Measurements from ENCODE around the gene NRL. TPM values are rescaled to one million over a fixed set of nuclear protein-coding genes. Genes with fewer than 3 reads are reported as not detected.

NRL gene
- total and polyA plus RNA-seq, 10 of the 15 experiments (the other 5 are each of a cell fraction or from before 2014, with no cell fraction given) = 0.11 to 4.4 (median 2.2) TPM

- CTCF ChIA-PET = interaction anchor here (0.8 to 1.5 kb wide), 6 partner anchors 11 to 113 kb away, joined by 3 to 7 read pairs (median 4); partner anchors contain the start of genes IRF9 and MDP1
These were observed 12.2 kb upstream of the NRL start for GRCh38 chr14:24126939-24127338.

More at GRCh38 chr14:24126939-24127338, 12.2 kb upstream of the NRL start:
- no peak for FAIRE-seq
- intact Hi-C loops (cut with micrococcal nuclease; ENCODE audit: unreplicated experiment) = no loop called here
- Histone ChIP-seq H3K9me3 (replicated peaks; ENCODE audit: control insufficient read depth, insufficient read depth, low read length) (no peaks in the 10 kb centered on the region), H2AFZ (ENCODE audit: control insufficient read depth, low read depth, low read length) (no peak overlapping the region), H3K9ac (ENCODE audit: control insufficient read depth, insufficient read depth, low read length) (no peak overlapping the region), H3K27me3 (replicated peaks in 1 of 2; ENCODE audit: control insufficient read depth in 2 of 2, insufficient read depth in 2 of 2, low read length in 1 of 2) (no peaks in the 10 kb centered on the region), H4K20me1 (ENCODE audit: control insufficient read depth, insufficient read depth) (no peaks in the 10 kb centered on the region), H3K4me2 (ENCODE audit: control insufficient read depth, insufficient read depth) (no peak overlapping the region), H3K27ac (ENCODE audit: control insufficient read depth, insufficient read depth) (no peak overlapping the region), H3K4me1 (ENCODE audit: control insufficient read depth, insufficient read depth, low read length) (peaks cover 26% of the 10 kb centered on the region), H3K4me3 (no peak overlapping the region), H3K79me2 (ENCODE audit: control insufficient read depth, insufficient read depth, low read length) (no peaks in the 10 kb centered on the region), H3K36me3 (ENCODE audit: control insufficient read depth in 2 of 2, insufficient read depth in 2 of 2, low read length in 1 of 2) (peaks cover 4 to 5% of the 10 kb centered on the region in 2 experiments; a peak in 3 of 4 replicates)
- no peak for ATAC-seq
- ChIA-PET POLR2A (interaction anchor here (5.9 to 17.1 kb wide), 2 partner anchors 9 to 11 kb away, joined by 52 to 276 read pairs; partner anchors contain the start of genes DCAF11, EMC9, FITM1 and NRL), RAD21 (ENCODE audit: unreplicated experiment) (interaction anchor here (1.2 to 2.9 kb wide), 4 partner anchors 9 to 34 kb away, joined by 3 to 16 read pairs (median 8); partner anchors contain the start of genes DCAF11, IRF9, NRL and PSME1), SMC1A (ENCODE audit: uncharacterized antibody, unreplicated experiment) (interaction anchor here (1.0 to 6.1 kb wide), 6 partner anchors 8 to 20 kb away, joined by 3 to 47 read pairs (median 4); partner anchors contain the start of genes DCAF11, NRL and PSME1)
- TF ChIP-seq, protein P1, sequence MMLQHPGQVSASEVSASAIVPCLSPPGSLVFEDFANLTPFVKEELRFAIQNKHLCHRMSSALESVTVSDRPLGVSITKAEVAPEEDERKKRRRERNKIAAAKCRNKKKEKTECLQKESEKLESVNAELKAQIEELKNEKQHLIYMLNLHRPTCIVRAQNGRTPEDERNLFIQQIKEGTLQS (IDR thresholded peaks at IDR 0.05; ENCODE audit: borderline replicate concordance, extremely low read depth, low read depth, low read length) = no peak
- no peak for TF ChIP-seq CHD2 (IDR thresholded peaks at IDR 0.05; ENCODE audit: borderline replicate concordance, low read depth, low read length)
- TF ChIP-seq RB1 (IDR thresholded peaks at IDR 0.05; ENCODE audit: borderline replicate concordance) = no peak
- no peak for TF ChIP-seq KDM1A (IDR thresholded peaks at IDR 0.05; ENCODE audit: borderline replicate concordance)
- TF ChIP-seq, protein P2, sequence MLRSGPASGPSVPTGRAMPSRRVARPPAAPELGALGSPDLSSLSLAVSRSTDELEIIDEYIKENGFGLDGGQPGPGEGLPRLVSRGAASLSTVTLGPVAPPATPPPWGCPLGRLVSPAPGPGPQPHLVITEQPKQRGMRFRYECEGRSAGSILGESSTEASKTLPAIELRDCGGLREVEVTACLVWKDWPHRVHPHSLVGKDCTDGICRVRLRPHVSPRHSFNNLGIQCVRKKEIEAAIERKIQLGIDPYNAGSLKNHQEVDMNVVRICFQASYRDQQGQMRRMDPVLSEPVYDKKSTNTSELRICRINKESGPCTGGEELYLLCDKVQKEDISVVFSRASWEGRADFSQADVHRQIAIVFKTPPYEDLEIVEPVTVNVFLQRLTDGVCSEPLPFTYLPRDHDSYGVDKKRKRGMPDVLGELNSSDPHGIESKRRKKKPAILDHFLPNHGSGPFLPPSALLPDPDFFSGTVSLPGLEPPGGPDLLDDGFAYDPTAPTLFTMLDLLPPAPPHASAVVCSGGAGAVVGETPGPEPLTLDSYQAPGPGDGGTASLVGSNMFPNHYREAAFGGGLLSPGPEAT (IDR thresholded peaks at IDR 0.05; ENCODE audit: low read depth) = no peak
- TF ChIP-seq SUPT20H (IDR thresholded peaks at IDR 0.05; ENCODE audit: borderline replicate concordance, control insufficient read depth, low read depth, low read length) = no peak
- TF ChIP-seq MXI1 (IDR thresholded peaks at IDR 0.05; ENCODE audit: low read depth, low read length) = no peak
- TF ChIP-seq ZBTB33 (IDR thresholded peaks at IDR 0.05) = no peak
- no peak for DNase-seq (ENCODE audit: low read depth, low spot score)
- BruUV-seq (replicated peaks) = no TSS peak
- in situ Hi-C loops (cut with MboI) = no loop called here

Data from GM12878 (cell line).